Activated gamma-delta T cell (primary cell): ENCODE data around the gene CNOT2.

Source experiments
- DNase-seq: peaks from one replicate; lab custom pipeline; 2025; lab: John Stamatoyannopoulos, UW

CNOT2 gene

DNA sequence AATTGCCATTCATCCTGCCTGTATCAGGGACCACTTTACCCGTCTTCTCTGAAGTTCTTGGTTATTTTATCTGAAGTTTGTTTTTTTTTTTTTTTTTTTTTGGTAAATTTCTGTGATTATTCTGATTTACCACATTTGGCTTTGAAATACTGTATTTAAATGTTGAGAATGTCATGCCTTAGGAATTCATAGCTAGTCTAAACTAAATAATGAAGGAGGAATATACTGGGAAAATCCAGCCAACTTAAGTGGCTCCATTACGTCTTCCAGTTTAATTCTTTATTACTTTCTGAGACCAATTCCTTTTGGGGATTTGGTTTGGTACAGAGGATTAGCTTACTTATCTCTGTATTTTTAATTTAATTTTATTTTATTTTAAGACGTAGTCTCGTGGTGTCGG lies 62.6 kb downstream of the CNOT2 start:
- DNase-seq = no peak

DNA sequence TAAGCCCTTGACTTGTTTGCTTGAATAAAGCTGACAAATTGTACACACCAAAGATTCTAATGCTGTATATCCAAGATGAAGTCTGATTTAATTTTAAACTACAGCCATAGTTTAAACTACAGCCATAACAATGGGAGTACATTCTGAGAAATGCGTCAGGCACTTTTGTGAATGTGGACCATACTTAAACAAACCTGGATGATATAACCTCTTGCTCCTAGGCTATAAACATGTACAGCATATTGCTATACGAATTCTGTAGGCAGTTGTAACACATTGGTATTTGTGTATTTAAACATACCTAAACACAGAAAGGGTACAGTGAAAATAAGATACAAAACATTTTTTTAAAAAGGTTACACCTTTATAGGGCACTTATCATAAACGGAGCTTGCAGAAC lies 63.4 kb downstream of the CNOT2 start:
- no peak for DNase-seq

DNA sequence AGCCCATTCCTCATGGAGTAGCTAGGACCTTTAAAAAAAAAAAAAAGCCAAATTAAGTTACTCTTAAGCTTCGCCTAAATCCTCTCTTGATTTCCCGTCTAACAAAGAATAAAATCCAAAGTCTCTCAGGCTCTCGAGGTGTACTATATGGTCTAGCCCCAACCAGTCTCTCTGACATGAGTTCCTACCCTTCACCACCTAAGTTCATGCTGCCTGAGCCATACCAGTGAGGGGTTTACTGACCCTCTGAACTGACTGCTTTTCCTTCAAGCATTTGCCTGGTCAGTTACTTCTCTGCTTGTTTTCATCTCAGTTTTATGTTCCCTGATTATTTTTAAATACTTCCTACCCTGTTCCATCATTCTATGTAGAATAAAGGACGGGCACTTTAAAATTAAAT lies 64.6 kb downstream of the CNOT2 start:
- DNase-seq = no peak

DNA sequence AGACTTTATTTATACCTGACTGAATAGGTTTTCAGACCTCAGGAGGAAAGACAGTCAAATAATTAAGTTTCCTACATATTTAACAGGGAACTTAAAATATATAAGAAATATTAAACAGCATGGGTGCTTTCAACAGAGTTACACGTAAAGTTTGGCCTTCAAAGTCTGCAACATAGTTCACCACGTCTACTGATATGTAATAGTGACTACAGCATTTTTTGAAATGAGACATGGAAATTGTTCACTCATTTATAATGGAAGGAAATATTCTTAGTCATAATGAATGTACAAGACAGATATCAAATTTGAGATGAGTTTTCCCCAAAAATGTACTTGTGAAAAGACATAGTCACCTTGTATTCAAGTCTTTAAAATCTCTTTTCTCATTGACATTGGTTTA lies 66.1 kb downstream of the CNOT2 start:
- DNase-seq = no peak

DNA sequence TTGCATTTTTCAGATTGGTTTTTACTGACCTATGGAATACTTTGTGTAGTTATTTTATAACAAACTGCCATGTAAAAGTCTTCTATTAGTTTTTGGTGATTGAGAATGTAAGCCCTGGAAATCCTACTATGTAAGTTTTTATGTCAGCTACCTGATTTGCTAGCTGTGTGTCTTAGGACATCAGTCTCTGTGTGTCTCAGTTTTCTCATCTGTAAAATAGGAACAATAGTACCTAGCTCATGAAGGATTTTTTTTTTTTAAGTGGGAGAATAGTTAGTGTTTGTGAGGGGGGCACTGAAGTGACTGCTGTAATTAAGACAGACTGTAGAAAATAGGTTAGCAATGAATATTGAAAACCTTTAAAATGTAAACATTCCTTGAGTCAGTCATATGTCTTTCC lies 70.9 kb downstream of the CNOT2 start:
- no peak for DNase-seq

DNA sequence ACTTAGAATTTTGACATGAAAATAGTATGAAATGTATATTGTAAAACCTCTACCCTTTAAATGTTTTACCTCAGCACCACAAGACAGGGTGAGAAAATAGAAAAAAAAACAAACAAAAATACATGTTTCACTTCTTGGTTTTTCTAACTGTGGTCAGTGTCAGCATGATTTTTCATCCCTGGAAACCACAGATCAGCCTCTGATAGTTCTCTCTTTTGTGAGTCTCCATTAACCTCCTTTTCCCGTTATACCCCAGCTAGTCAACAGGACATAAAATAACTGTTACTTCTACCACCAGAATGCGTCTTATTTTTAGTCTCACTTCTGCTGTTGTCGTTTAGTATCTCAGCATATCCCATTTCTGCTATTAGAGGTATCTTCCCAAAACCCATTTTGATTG lies 74.5 kb downstream of the CNOT2 start:
- DNase-seq = no peak

DNA sequence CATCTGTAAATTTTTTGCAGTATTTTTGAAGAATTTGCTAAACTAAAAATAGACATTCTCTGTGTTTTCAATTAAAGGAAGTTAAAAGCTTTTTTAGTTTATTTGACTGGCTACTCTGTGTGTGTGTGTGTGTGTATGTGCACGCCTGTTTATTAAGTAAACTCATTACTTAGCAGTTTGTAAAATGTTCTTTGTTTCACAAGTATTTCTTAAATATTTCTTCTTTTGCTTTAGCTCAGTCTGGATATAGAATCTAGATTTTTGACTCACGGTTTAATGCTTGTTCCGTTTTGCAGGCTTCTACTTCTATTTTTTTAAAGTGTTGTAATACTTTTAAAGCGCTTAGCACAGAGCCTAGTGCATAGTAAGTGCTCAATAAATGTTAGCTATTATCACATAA lies 76.4 kb downstream of the CNOT2 start:
- no peak for DNase-seq

DNA sequence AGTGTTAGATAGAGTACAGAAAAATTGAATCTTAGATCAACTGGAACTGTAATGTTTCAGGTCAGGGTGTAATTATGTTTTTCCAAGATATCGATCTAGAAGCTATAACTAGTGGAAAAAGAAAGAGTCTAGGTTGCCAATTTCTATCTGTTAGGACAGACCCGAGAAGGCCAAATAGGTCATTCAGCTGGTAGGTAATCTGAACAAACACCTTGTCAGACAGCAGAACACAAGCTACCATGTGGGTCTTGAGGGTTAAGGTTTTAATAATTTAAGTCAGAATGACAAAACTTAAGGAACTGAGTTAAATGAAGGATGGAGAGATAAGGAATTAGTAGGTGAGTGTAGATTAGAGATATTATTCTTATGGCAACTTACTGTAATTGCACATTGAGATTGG lies 78.0 kb downstream of the CNOT2 start:
- DNase-seq = no peak

DNA sequence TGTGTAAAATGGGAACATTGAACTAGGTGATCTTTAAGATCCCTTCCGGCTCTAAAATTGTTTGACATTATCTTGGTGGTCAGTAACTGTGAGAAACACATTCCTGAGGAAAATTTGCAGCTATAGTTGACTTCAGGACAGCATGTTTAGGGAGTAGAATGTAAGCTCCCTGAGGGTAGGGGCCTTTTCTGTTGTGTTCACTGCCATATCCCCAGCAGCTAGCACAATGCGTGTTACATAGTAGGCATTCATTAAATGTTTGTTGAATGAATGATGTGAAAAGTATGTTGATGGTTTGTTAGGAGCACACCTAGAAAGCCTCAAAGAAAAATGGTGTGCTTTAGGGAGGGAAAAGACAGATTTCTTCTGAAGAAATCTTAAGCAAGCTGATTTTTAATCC lies 84.3 kb downstream of the CNOT2 start:
- DNase-seq = no peak

DNA sequence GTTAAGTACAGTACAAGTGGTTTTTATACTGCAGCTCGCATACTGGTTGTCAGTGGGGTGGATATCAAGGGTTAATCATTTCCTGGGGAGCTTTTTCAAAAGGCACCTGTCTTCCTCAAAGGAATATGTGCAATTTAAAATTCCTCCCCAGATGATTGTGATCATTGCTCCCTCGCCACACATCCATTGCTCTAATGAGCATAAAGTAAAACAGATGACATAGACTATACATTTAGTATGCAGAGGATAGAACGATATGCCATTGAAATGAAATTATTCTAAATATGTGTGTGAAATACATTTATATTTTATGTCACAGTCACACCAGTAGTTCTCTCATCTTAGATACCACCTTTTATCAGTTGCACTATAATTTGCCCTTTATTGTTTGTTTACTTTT lies 86.5 kb downstream of the CNOT2 start:
- DNase-seq = no peak

DNA sequence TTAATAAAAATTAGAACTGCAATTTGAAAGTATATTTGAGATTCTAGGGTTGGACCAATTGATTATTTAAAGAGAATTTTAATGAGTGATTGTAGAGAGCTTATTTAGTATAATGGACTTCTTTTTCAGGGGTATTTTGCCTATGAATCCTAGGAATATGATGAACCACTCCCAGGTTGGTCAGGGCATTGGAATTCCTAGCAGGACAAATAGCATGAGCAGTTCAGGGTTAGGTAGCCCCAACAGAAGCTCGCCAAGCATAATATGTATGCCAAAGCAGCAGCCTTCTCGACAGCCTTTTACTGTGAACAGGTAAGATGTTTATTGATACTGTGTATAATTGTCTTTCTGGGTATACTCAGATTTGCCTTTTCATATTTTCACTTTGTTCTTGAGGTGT lies 86.9 kb downstream of the CNOT2 start:
- DNase-seq = no peak

DNA sequence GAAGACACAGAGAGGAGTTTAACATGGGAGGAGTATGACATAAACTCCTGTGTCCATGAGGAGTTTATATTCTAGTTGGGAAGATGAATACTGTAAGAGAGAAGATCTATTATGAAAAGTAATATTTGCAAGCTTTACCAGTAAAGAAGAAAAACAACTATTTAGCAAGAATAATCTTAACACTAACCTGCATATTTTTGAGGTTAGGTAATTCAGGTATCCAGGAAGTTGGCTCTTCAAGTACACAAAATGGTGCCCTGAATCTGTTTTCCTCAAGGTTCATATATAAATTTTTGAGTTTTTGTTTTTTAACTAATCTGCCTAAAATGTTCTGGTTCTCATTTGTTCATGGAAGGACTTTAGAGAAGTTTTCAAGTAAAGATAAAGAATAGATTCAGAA lies 89.0 kb downstream of the CNOT2 start:
- DNase-seq = no peak

DNA sequence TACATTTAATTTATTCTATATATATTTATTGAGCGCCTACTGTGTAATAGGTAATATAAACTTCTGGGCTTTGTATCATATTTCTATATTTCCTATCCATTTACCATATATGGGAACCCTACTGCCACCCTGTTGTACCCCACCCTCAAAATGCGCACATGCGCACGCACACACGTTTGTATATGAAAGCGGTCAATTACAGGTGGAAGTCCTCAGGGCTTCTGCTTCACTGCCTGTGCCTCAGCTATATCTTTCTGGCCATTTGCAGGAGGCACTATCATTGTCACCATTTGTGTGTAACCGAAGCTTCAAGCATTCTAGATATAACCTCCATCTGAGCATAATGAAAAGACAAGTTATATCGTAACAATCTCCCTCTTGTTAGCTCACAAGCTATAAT lies 91.5 kb downstream of the CNOT2 start:
- DNase-seq = no peak

DNA sequence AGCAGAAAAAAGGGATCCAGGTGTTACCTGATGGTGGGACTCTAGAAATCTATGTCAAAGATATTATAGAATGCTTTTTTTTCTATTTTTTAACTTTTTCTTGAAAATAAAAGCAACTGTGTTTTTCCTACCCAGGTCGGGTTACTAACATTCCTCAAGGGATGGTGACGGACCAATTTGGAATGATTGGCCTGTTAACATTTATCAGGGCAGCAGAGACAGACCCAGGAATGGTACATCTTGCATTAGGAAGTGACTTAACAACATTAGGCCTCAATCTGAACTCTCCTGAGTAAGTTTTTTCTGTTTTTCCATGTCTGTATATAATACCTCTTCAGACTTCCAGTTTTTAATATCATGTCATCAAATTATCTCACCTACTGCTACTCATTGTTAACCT lies 95.3 kb downstream of the CNOT2 start:
- DNase-seq = no peak

DNA sequence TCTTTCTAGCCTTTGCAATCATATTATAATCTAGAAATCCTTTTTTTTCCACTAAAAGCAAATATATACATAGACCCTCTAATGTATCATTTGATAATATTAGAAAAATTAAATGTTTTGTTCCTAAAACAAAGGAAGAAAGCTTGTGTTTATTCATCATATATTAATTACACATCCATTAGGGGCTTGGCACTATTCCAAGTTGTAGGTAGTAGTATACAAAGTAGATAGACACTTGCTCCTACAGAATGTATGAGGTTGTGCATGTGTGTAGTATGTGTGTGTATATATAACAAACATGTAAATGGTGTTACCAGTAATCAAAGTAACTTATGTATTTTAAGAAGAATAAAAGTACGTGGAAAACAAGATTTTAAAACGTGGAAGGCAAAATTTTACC lies 107.8 kb downstream of the CNOT2 start:
- no peak for DNase-seq

DNA sequence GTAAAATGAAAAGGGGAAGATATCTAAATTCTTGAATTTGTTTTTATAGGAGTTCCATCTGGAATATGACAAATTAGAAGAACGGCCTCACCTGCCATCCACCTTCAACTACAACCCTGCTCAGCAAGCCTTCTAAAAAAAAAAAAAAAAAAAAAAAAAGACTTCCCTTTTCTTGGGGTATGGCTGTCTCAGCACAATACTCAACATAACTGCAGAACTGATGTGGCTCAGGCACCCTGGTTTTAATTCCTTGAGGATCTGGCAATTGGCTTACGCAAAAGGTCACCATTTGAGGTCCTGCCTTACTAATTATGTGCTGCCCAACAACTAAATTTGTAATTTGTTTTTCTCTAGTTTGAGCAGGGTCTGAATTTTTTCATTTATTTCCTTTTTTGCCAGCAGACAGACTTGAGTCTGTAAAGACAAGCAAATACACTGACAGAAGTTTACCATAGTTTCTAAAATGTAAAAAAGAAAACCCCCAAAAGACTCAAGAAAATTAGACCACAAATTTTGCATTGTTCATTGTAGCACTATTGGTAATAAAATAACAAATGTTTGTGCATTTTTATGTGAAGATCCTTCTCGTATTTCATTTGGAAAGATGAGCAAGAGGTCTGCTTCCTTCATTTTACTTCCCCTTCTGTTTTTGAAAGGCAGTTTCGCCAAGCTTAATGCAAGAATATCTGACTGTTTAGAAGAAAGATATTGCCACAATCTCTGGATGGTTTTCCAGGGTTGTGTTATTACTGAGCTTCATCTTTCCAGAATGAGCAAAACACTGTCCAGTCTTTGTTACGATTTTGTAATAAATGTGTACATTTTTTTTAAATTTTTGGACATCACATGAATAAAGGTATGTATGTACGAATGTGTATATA lies 110.8 kb downstream of the CNOT2 start:
- DNase-seq = no peak

DNA sequence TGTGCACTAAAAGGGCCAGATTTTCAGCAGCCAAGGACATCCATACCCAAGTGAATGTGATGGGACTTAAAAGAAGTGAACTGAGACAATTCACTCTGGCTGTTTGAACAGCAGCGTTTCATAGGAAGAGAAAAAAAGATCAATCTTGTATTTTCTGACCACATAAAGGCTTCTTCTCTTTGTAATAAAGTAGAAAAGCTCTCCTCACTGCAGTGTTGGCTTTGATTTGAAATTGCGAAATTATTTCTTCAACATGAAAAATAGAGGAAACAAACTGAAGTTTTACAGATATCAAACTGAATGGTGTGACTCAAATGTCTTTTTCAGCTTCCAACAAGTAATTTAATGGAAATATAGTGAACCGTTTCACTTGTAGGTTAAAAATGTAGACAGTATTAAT lies 111.6 kb downstream of the CNOT2 start:
- DNase-seq = no peak

DNA sequence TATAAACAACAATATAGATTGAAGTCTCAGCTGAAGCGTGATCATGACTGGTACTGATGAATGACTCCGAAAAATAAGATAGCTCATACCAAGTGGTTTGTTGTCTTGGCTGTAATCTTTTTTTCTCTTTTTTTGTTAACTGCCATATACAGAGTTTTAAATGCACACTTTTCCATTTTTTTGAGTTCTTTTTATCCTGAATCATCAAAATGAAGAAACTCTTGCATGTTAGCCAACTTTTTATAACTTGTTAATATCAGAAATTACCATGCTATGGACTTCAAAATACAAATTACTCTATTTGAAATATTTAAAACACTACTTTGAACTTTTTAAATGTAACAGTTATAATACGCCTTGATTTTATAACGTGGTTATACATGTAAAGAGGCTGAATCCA lies 112.7 kb downstream of the CNOT2 start:
- DNase-seq = no peak

DNA sequence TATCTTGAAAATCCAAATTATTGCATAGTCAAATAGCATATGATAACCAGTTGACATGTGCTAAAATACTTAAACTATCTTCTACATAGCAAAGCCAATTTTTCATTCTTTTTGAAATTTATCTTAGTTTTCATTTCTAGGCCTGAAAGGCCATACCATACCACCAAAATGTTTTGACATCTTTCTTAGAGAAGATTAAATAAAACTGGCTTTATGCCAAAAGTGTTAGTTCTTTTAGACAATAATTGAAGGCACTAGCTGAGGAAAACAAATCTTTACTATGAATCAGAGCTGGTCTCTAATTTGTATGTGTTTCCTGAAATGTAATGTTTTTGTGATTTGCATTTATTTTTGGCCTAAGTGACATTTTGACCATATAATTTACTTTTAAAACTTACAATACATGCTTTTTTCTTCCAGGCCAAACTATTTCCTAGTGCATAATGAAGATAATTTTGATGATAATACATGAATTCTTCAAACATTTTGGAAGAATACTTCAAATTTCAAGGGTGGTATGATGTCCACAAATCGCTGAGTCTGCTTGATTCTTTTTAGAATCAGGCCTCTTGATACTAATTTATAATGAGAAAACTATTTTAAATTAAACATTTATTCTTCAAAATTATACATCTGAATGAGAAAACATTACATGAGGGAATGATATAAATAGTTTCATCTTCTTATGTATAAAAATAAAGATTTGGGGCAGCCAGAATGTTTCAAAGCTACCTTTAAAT lies 116.4 kb downstream of the CNOT2 start:
- no peak for DNase-seq

DNA sequence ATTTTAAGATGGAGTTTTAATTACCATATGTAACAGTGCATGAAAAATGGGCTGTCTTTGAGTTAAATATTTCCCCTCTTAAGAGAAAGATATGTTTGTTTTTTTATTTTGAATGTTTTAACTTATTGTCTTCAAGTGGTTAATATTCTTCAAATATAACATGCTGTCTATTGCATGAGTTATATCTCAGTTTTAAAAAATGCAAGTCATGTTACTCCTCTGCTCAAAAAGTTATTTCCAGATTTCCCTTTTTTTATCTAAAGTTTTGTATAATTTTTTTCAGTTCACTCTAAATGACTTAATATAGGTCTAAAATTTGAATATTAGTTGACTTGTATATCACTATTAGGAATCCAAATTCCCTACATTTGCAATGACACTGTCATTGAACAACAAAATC lies 117.0 kb downstream of the CNOT2 start:
- DNase-seq = no peak

DNA sequence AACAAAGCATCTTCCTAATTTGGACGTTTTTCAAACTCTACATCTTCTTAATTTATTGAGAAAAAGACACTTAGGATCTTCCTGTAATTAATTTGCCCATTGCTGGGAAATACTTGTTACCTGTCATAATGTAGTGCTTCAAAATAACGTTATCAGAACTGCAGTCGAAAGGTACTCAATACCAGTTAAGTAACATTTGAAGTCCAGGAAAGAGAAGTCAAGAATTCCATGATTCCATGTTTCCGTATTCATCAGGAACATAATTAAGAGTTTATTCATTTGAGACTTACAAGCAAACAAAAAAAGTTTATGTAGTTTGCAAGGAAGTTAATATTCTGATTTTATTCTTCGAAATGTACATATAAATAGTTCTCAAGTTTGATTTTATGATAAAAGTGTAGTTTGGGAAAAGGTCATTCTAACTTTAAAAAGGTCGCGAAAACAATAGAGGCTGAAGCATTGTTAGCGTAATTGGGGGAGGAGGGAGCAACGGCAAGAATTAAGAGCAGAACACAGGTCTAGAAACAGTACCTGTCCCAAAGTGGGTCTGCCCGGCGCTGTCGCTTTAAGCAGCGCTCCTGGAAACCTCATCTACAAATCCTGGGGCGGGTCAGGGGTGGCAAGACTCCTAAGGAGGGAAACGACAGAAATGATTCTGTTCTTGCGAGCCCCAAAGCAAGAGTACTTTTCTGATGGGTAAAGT lies 121.6 kb downstream of the CNOT2 start:
- no peak for DNase-seq

DNA sequence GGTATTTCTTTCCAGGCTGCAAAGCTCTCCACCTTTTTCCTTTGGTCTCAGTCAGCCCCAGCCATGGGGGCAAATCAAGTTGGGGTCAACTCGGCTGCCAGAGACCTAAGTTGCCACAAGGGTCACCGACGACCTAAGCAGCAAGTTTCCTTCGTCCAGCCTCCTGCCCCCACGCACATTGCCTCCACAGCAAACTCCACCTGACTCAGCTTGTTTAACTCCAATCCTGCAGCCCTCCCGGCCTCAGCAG lies 122.1 kb downstream of the CNOT2 start:
- no peak for DNase-seq
